Measurements from ENCODE around the gene HBB. TPM values are rescaled to one million over a fixed set of nuclear protein-coding genes. Genes with fewer than 3 reads are reported as not detected.

HBB gene
- total RNA-seq, 2 experiments from 2014 or later, result not detected

DNA sequence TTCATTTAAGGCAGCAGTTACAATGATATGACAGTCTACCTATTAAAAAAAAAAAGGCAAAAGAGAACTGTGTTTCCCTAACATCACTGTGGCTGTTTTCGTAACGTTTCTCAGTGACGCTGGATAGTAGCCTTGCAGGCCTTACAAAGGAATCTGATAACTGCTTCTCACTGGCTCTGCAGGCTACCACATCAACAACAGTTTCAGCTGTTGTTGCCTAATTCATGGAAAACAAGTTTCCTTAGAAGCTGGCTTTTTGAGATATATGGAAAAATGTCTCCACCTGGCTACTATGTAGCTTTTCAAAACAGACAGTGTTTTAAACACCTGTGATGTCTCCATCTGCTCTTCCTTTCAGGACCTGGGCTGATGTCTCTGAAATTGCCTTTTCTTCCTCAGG lies 30.1 kb downstream of the HBB start:
- ChIA-PET CTCF (interaction anchor here (0.6 kb wide), 1 partner anchor 82 kb away, joined by 4 read pairs; no protein-coding TSS in a partner anchor), POLR2A (no interaction called here)
- no peak for DNase-seq
- H3K36me3 Mint-ChIP-seq (ENCODE audit: low read depth), result no peaks in the 10 kb centered on the region
- no peaks in the 10 kb centered on the region for H3K4me1 Mint-ChIP-seq
- no peaks in the 10 kb centered on the region for H3K27me3 Mint-ChIP-seq
- H3K27ac Mint-ChIP-seq, result no peak overlapping the region
- H3K4me3 Mint-ChIP-seq, result no peak overlapping the region
- H3K9me3 Mint-ChIP-seq, result peaks cover 2% of the 10 kb centered on the region

- Mint-ChIP-seq H3K36me3 (ENCODE audit: low read depth) (no peaks in the 10 kb centered on the region), H3K4me3 (no peak overlapping the region)
- POLR2A ChIA-PET, result no interaction called here
These were observed 30.8 kb downstream of the HBB start for GRCh38 chr11:5196067-5196466.

DNA sequence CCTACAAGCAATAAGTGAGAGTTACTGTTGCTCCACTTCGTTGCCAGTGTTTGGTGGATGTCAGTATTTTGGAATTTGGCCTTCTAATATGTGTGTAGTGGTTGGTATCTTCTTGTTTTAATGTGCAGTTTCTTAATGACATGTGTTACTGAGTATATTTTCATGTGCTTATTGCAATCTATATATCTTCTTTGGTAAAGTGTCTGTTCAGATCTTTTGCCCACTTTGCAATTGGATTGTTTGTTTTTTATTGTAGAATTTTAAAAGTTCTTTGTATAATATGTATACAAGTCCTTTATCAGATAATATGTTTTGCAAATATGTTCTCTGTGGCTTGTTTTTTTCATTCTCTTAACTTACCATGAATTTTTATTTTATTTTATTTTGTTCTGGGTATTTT lies 34.1 kb downstream of the HBB start:
- Mint-ChIP-seq H3K36me3 (ENCODE audit: low read depth) (no peaks in the 10 kb centered on the region), H3K4me1 (no peaks in the 10 kb centered on the region), H3K27ac (no peak overlapping the region), H3K9me3 (peaks cover 8% of the 10 kb centered on the region), H3K27me3 (no peaks in the 10 kb centered on the region), H3K4me3 (no peak overlapping the region)
- ChIA-PET CTCF (no interaction called here), POLR2A (no interaction called here)
- DNase-seq, result no peak

More at GRCh38 chr11:5196067-5196466, 30.8 kb downstream of the HBB start:
- Mint-ChIP-seq H3K27me3 (no peaks in the 10 kb centered on the region), H3K27ac (no peak overlapping the region), H3K9me3 (peaks cover 2% of the 10 kb centered on the region), H3K4me1 (no peaks in the 10 kb centered on the region)
- no peak for DNase-seq
- CTCF ChIA-PET, result no interaction called here

GRCh38 chr11:5188201-5188600 lies 38.7 kb downstream of the HBB start:
- no peak for DNase-seq
- Mint-ChIP-seq H3K27me3 (no peaks in the 10 kb centered on the region), H3K9me3 (peaks cover 8% of the 10 kb centered on the region), H3K4me1 (no peaks in the 10 kb centered on the region), H3K4me3 (no peak overlapping the region), H3K36me3 (ENCODE audit: low read depth) (no peaks in the 10 kb centered on the region), H3K27ac (no peak overlapping the region)
- CTCF ChIA-PET, result interaction anchor here (0.6 kb wide), 1 partner anchor 440 kb away, joined by 3 read pairs; no protein-coding TSS in a partner anchor
- POLR2A ChIA-PET, result no interaction called here

DNA sequence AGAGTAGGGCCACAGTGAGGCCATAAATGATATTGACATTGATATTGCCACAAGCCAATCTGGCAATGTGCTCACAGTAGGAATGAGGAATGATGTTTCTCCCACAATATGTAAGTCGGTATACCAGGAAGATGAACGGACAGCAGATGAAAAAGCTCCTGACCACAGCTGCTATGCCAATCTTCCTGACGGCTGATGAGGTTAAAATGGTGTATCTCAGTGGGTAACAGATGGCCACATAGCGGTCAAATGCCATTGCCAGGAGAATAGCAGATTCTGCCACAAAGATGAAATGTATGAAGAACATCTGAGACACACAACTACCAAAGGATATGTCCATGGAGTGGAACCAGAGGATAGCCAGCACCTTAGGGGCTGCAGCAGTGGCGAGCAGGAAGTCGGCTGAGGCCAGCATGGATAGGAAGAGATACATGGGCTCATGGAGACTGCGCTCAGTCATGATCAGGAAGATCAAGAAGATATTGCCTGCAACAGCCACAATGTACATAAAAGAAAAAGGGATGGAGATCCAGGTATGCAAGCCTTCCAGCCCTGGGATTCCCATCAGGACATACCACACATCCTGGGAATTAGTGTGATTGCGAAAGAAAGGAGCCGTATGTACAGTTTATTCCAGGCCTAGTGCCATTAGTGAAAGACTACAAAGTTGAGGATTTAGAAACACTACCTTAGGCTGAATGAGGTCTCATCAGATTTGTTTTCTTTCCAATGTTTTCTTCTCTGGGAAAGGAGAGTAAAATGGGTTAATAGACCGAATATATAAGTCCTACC lies 48.6 kb downstream of the HBB start:
- Mint-ChIP-seq H3K27ac (no peak overlapping the region), H3K4me3 (no peak overlapping the region), H3K4me1 (no peaks in the 10 kb centered on the region), H3K27me3 (no peaks in the 10 kb centered on the region), H3K9me3 (no peaks in the 10 kb centered on the region), H3K36me3 (ENCODE audit: low read depth) (no peaks in the 10 kb centered on the region)
- ChIA-PET CTCF (no interaction called here), POLR2A (no interaction called here)
- DNase-seq, result no peak

Other genes with a start within 250 kb of the HBB start
- not detected for gene OR51L1, start 232.2 kb downstream of the HBB start, total RNA-seq
- not detected for gene OR52J3, start 180.5 kb downstream of the HBB start, total RNA-seq
- gene OR52E2, start 167.4 kb downstream of the HBB start, total RNA-seq, result not detected
- gene OR52E1, start 157.5 kb downstream of the HBB start, total RNA-seq, result not detected
- not detected for gene OR52A5, start 88.7 kb downstream of the HBB start, total RNA-seq
- gene OR52A1, start 72.3 kb downstream of the HBB start, total RNA-seq, result not detected
- gene OR51V1, start 26.4 kb downstream of the HBB start, total RNA-seq, result not detected
- gene HBD, start 7.4 kb upstream of the HBB start, total RNA-seq, result not detected
- not detected for gene HBG1, start 22.8 kb upstream of the HBB start, total RNA-seq
- gene HBG2, start 27.7 kb upstream of the HBB start, total RNA-seq, result not detected
- not detected for gene HBE1, start 42.9 kb upstream of the HBB start, total RNA-seq
- not detected for gene OR51B4, start 74.9 kb upstream of the HBB start, total RNA-seq
- not detected for gene OR51B2, start 97.2 kb upstream of the HBB start, total RNA-seq
- not detected for gene OR51B5, start 116.5 kb upstream of the HBB start, total RNA-seq
- not detected for gene OR51B6, start 124.4 kb upstream of the HBB start, total RNA-seq
- gene OR51M1, start 156.7 kb upstream of the HBB start, total RNA-seq, result not detected
- not detected for gene OR51Q1, start 195.0 kb upstream of the HBB start, total RNA-seq
- not detected for gene OR51I1, start 214.4 kb upstream of the HBB start, total RNA-seq
- gene OR51I2, start 222.3 kb upstream of the HBB start, total RNA-seq, result not detected